HCT116 (cell line): ENCODE data around the gene PSME1. TPM values are rescaled to one million over a fixed set of nuclear protein-coding genes. Genes with fewer than 3 reads are reported as not detected.

ENCODE experiments used
- ATAC-seq: fragments of 200-7000 bp; cut with Tn5 transposase; 2 replicates; pipeline ENCODE4 v1.9.1; 2020; ENCODE audit warnings: mild to moderate bottlenecking, moderate library complexity
- BruUV-seq: library from RNA; stranded (reverse); fragments of 400-500 nt; replicated peaks from 2 replicates; lab custom pipeline; 2021; lab: Mats Ljungman, UMichigan
- CTCF ChIA-PET: fragments of 300-600 bp; sonication (Branson Sonifier 250); formaldehyde crosslinking; loops from one replicate; lab custom pipeline; 2021; ENCODE audit warnings: antibody characterized with exemption; lab: Charles Lee
- POLR2A ChIA-PET: fragments of 300-600, 350-600 bp; sonication (Branson Sonifier 250); formaldehyde crosslinking; loops from one replicate; lab custom pipeline; 2021; ENCODE audit warnings: antibody characterized with exemption; lab: Charles Lee
- RAD21 ChIA-PET, 2 experiments: fragments of 300-600 bp; sonication (Branson Sonifier 250); formaldehyde crosslinking; loops; one replicate each; lab custom pipeline; 2023; ENCODE audit warnings: low total read pairs in 2 of 2; ENCODE audit not compliant: uncharacterized antibody in 2 of 2, unreplicated experiment in 2 of 2, low non-redundant PET in 1 of 2; lab: Charles Lee
- DNase-seq: peaks from one replicate; pipeline ENCODE4 v3.0.0-alpha.2; 2010; ENCODE audit warnings: low read depth, low spot score
- H2AFZ ChIP-seq: fragments of 200-600 bp; shearing (Covaris generic), sonication (generic); 2 replicates; pipeline ENCODE4 v1.6.1; 2017; ENCODE audit warnings: low read depth, mixed run types, mixed read lengths, antibody characterized with exemption, low read length; ENCODE audit not compliant: poor library complexity, severe bottlenecking
- H3K27ac ChIP-seq: 2 replicates; pipeline ENCODE4 v1.5.1; 2012; ENCODE audit warnings: low read depth, low read length
- H3K27me3 ChIP-seq: fragments of 200-600 bp; sonication (generic); 2 replicates; pipeline ENCODE4 v1.6.1; 2016; ENCODE audit warnings: mixed run types, low read length, mixed read lengths; ENCODE audit not compliant: insufficient read depth
- H3K36me3 ChIP-seq, 2 experiments: fragments of 200-500 bp in 1 of 2; fragments of 200-600 bp in 1 of 2; sonication (Bioruptor generic) in 1 of 2; sonication (generic) in 1 of 2; 2 replicates each; pipeline versions ENCODE4 v1.5.1 to v1.6.1; 2014 to 2016; ENCODE audit warnings: low read length in 2 of 2, inconsistent platforms in 1 of 2, mixed read lengths in 1 of 2, mixed run types in 1 of 2; ENCODE audit not compliant: insufficient read depth in 2 of 2, control insufficient read depth in 1 of 2
- H3K4me1 ChIP-seq, 2 experiments: fragments of 200-600 bp in 1 of 2; sonication (generic) in 1 of 2; 2 replicates each; pipeline versions ENCODE4 v1.5.1 to v1.6.1; 2012 to 2017; ENCODE audit warnings: low read length in 2 of 2, inconsistent platforms in 1 of 2, mild to moderate bottlenecking in 1 of 2, mixed read lengths in 1 of 2, mixed run types in 1 of 2, moderate library complexity in 1 of 2; ENCODE audit not compliant: insufficient read depth in 2 of 2, control insufficient read depth in 1 of 2
- H3K4me2 ChIP-seq: fragments of 200-600 bp; sonication (generic); 2 replicates; pipeline ENCODE4 v1.6.1; 2017; ENCODE audit warnings: mixed run types, low read length, mixed read lengths
- H3K4me3 ChIP-seq, 2 experiments: fragments of 200-600 bp in 1 of 2; sonication (generic) in 1 of 2; replicated peaks in 1 of 2; 2 replicates each; pipeline ENCODE4 v1.5.1; 2011 to 2016; ENCODE audit warnings: low read length in 2 of 2, control low read depth in 1 of 2, low read depth in 1 of 2, mild to moderate bottlenecking in 1 of 2, mixed read lengths in 1 of 2, mixed run types in 1 of 2
- H3K79me2 ChIP-seq: fragments of 200-600 bp; sonication (generic); 2 replicates; pipeline ENCODE4 v1.6.1; 2017; ENCODE audit warnings: mild to moderate bottlenecking, mixed run types, low read length, moderate library complexity, mixed read lengths; ENCODE audit not compliant: insufficient read depth
- H3K9ac ChIP-seq: fragments of 200-600 bp; sonication (generic); 2 replicates; pipeline ENCODE4 v1.6.1; 2016; ENCODE audit warnings: low read length, mixed read lengths
- H3K9me2 ChIP-seq: fragments of 200-600 bp; sonication (generic), shearing (Covaris generic); 2 replicates; pipeline ENCODE4 v1.6.1; 2017; ENCODE audit warnings: mixed run types, mild to moderate bottlenecking, moderate library complexity; ENCODE audit not compliant: insufficient read depth
- H3K9me3 ChIP-seq, 2 experiments: fragments of 200-500 bp in 1 of 2; fragments of 200-600 bp in 1 of 2; sonication (Bioruptor generic) in 1 of 2; sonication (generic) in 1 of 2; 2 replicates each; pipeline ENCODE4 v1.6.1; 2014 to 2017; ENCODE audit warnings: low read length in 2 of 2, mixed read lengths in 2 of 2, inconsistent platforms in 1 of 2, low read depth in 1 of 2, mild to moderate bottlenecking in 1 of 2, mixed run types in 1 of 2, moderate library complexity in 1 of 2; ENCODE audit not compliant: control insufficient read depth in 1 of 2, insufficient read depth in 1 of 2
- H4K20me1 ChIP-seq: fragments of 200-600 bp; sonication (generic), shearing (Covaris generic); 2 replicates; pipeline ENCODE4 v1.6.1; 2017; ENCODE audit warnings: mixed run types, mild to moderate bottlenecking, moderate library complexity; ENCODE audit not compliant: insufficient read depth
- ATF3 ChIP-seq: IDR thresholded peaks from 2 replicates; pipeline ENCODE4 v1.6.1; 2012
- CBX3 ChIP-seq: IDR thresholded peaks from 2 replicates; pipeline ENCODE4 v1.6.1; 2012; ENCODE audit warnings: low read depth
- CEBPB ChIP-seq: IDR thresholded peaks from 2 replicates; pipeline ENCODE4 v1.6.1; 2012; ENCODE audit warnings: low read depth
- EGR1 ChIP-seq: IDR thresholded peaks from 2 replicates; pipeline ENCODE4 v1.6.1; 2012; ENCODE audit warnings: low read depth
- ELF1 ChIP-seq: IDR thresholded peaks from 2 replicates; pipeline ENCODE4 v1.6.1; 2012; ENCODE audit warnings: low read depth, borderline replicate concordance
- FOSL1 ChIP-seq: IDR thresholded peaks from 2 replicates; pipeline ENCODE4 v1.6.1; 2012; ENCODE audit warnings: low read depth
- POLR2A ChIP-seq: IDR thresholded peaks from 2 replicates; pipeline ENCODE4 v1.7.0; 2011; ENCODE audit warnings: borderline replicate concordance; ENCODE audit not compliant: insufficient read depth, insufficient read length; ENCODE audit errors: extremely low read depth
- RAD21 ChIP-seq: IDR thresholded peaks from 2 replicates; pipeline ENCODE4 v1.6.1; 2012; ENCODE audit warnings: low read depth, mild to moderate bottlenecking
- SIN3A ChIP-seq: IDR thresholded peaks from 2 replicates; pipeline ENCODE4 v1.6.1; 2012; ENCODE audit warnings: low read depth
- ZNF274 ChIP-seq: fragments of 200-500 bp; sonication (Bioruptor generic); IDR thresholded peaks from 2 replicates; pipeline ENCODE4 v1.6.1; 2014; ENCODE audit warnings: mild to moderate bottlenecking, low read depth, low read length, inconsistent platforms
- intact Hi-C: fragments of 100-400 bp; cut with micrococcal nuclease; formaldehyde crosslinking; loops from 2 replicates; pipeline ENCODE4 v1.10.0; 2022
- total RNA-seq: library from RNA; stranded (reverse); gene quantifications from one replicate; pipeline ENCODE4 v1.2.1, GENCODE V29; 2021; ENCODE audit not compliant: unreplicated experiment
- TF ChIP-seq, protein P1 (sequence below): IDR thresholded peaks from 2 replicates; pipeline ENCODE4 v1.6.1; 2012; ENCODE audit warnings: low read depth

The PSME1 gene
- total RNA-seq, 1 experiment from 2014 or later = 174 TPM

- ChIA-PET POLR2A (no interaction called here), RAD21 (interaction anchor here in 1 of 2 experiments (0.8 kb wide), 1 partner anchor 41 kb away, joined by 3 read pairs; no protein-coding TSS in a partner anchor), CTCF (no interaction called here)
- Histone ChIP-seq H3K4me3 (no peak overlapping the region), H4K20me1 (no peaks in the 10 kb centered on the region), H3K4me1 (no peaks in the 10 kb centered on the region), H3K27ac (no peak overlapping the region), H2AFZ (no peak overlapping the region), H3K9me3 (no peaks in the 10 kb centered on the region), H3K27me3 (no peaks in the 10 kb centered on the region), H3K4me2 (no peak overlapping the region), H3K36me3 (peaks cover 6 to 11% of the 10 kb centered on the region in 2 experiments; a peak in 3 of 4 replicates), H3K79me2 (no peaks in the 10 kb centered on the region), H3K9me2 (no peaks in the 10 kb centered on the region), H3K9ac (no peak overlapping the region)
- intact Hi-C loops = no loop called here
- ATAC-seq = no peak
- no peak for TF ChIP-seq ATF3
- TF ChIP-seq CEBPB = 0 out of 2 replicates have a peak, but pooled peaks have one; percentile 22
- no peak for DNase-seq
- no TSS peak for BruUV-seq
These were observed 31.6 kb downstream of the PSME1 start for GRCh38 chr14:24167469-24168114.

DNA sequence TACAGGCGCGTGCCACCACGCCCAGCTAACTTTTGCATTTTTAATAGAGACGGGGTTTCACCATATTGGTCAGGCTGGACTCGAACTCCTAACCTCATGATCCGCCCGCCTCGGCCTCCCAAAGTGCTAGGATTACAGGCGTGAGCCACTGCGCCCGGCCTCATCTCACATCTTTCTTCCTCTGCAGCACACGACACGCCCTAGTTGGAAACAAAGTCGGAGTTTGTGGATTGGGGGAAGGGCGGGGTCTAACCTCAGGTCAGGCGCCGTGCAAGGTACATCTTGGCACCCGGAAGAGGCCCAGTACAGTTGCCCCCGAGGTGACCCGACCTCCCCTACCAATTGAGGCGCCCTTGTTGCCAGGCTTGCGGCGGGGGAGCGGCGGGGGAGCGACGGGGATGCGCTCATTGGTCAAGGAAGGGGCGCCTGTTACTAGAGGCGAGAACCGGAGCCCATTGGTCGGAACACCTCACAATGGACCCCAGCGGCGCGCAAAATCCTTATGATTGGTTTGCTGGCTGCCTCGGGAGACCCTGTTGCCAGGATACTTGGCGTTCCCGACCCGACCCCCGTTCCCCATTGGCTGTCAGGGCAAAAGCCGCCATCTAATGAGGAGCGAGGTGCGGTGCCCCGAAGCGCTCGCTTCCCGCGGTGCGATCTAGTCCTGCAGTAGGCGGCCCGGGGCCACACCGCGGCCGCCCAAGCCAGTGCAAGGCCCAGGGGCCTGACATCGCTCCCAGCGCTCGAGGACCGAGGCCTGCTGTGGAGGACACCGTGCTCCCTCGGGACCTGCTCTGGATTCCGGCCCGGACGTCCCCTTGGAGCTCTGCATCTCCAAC lies 35.6 kb downstream of the PSME1 start, which contains the start of gene REC8:
TSS of gene REC8 (plus strand) at position 659 of the 839 bp plus-strand sequence. CDS start 473 bp downstream, outside the sequence.
- H3K9me2 ChIP-seq = no peaks in the 10 kb centered on the region
- H3K9me3 ChIP-seq = no peaks in the 10 kb centered on the region
- POLR2A ChIA-PET = no interaction called here
- no peaks in the 10 kb centered on the region for H3K4me1 ChIP-seq
- intact Hi-C loops = no loop called here
- no peaks in the 10 kb centered on the region for H3K36me3 ChIP-seq
- TF ChIP-seq ELF1 (no peak), CBX3 (no peak), CEBPB (no peak), RAD21 (no peak), FOSL1 (no peak), SIN3A (no peak), ATF3 (no peak), POLR2A (no peak), ZNF274 (no peak), EGR1 (no peak)
- TF ChIP-seq, protein P1, sequence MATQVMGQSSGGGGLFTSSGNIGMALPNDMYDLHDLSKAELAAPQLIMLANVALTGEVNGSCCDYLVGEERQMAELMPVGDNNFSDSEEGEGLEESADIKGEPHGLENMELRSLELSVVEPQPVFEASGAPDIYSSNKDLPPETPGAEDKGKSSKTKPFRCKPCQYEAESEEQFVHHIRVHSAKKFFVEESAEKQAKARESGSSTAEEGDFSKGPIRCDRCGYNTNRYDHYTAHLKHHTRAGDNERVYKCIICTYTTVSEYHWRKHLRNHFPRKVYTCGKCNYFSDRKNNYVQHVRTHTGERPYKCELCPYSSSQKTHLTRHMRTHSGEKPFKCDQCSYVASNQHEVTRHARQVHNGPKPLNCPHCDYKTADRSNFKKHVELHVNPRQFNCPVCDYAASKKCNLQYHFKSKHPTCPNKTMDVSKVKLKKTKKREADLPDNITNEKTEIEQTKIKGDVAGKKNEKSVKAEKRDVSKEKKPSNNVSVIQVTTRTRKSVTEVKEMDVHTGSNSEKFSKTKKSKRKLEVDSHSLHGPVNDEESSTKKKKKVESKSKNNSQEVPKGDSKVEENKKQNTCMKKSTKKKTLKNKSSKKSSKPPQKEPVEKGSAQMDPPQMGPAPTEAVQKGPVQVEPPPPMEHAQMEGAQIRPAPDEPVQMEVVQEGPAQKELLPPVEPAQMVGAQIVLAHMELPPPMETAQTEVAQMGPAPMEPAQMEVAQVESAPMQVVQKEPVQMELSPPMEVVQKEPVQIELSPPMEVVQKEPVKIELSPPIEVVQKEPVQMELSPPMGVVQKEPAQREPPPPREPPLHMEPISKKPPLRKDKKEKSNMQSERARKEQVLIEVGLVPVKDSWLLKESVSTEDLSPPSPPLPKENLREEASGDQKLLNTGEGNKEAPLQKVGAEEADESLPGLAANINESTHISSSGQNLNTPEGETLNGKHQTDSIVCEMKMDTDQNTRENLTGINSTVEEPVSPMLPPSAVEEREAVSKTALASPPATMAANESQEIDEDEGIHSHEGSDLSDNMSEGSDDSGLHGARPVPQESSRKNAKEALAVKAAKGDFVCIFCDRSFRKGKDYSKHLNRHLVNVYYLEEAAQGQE = no peak
- H4K20me1 ChIP-seq = no peaks in the 10 kb centered on the region
- no peaks in the 10 kb centered on the region for H3K27me3 ChIP-seq
- DNase-seq = no peak
- H2AFZ ChIP-seq = no peak within 1 kb of the TSS
- BruUV-seq = no TSS peak
- H3K79me2 ChIP-seq = no peaks in the 10 kb centered on the region
- RAD21 ChIA-PET = no interaction called here
- no peak within 1 kb of the TSS for H3K27ac ChIP-seq
- CTCF ChIA-PET = no interaction called here
- no peak within 1 kb of the TSS for H3K9ac ChIP-seq
- no peak within 1 kb of the TSS for H3K4me2 ChIP-seq
- no peak for ATAC-seq
- H3K4me3 ChIP-seq = no peak within 1 kb of the TSS
